K562 (cell line): ENCODE data around the gene GBX1. TPM values are rescaled to one million over a fixed set of nuclear protein-coding genes. Genes with fewer than 3 reads are reported as not detected.
A peak's percentile ranks its signal among the peaks of the same experiment; 100 is the strongest.

Experiments used
- ATF4 ChIP-seq: fragments of 450-650 bp; formaldehyde crosslinking; IDR thresholded peaks from 2 replicates; pipeline ENCODE4 v1.4.0; 2022; ENCODE audit warnings: mild to moderate bottlenecking, moderate library complexity
- CHCHD3 ChIP-seq: fragments of 250-450 bp; sonication (Bioruptor Pico); IDR thresholded peaks from 2 replicates; pipeline ENCODE4 v2.1.2; 2022; ENCODE audit warnings: mild to moderate bottlenecking
- FOXK2 ChIP-seq, 2 experiments: fragments of 450-650 bp; IDR thresholded peaks in 1 of 2; conservative IDR thresholded peaks in 1 of 2; 2 replicates each; pipeline ENCODE4 v1.6.1; 2016; ENCODE audit warnings: low read depth in 2 of 2, mild to moderate bottlenecking in 1 of 2
- LEF1 ChIP-seq: fragments of 450-650 bp; IDR thresholded peaks from 2 replicates; pipeline ENCODE4 v1.6.1; 2016; ENCODE audit warnings: mild to moderate bottlenecking
- MAZ ChIP-seq, 2 experiments: fragments of 450-650 bp in 1 of 2; sonication (generic) in 1 of 2; formaldehyde crosslinking; IDR thresholded peaks in 1 of 2; conservative IDR thresholded peaks in 1 of 2; 2 replicates each; pipeline versions ENCODE4 v1.4.0 to v1.5.0; 2020; ENCODE audit warnings: mild to moderate bottlenecking in 1 of 2, missing genetic modification reagents in 1 of 2
- MCM5 ChIP-seq: fragments of 450-650 bp; IDR thresholded peaks from 2 replicates; pipeline ENCODE4 v1.6.1; 2016; ENCODE audit warnings: low read depth
- SPI1 ChIP-seq: IDR thresholded peaks from 2 replicates; pipeline ENCODE4 v1.6.1; 2011; ENCODE audit warnings: low read depth, low read length, control low read depth, borderline replicate concordance
- TRIM24 ChIP-seq, 2 experiments: fragments of 450-650 bp; IDR thresholded peaks; 2 replicates each; pipeline ENCODE4 v1.6.1; 2016
- ZBED1 ChIP-seq: IDR thresholded peaks from 2 replicates; pipeline ENCODE4 v1.6.1; 2014
- ZBTB17 ChIP-seq: fragments of 450-650 bp; formaldehyde crosslinking; IDR thresholded peaks from 2 replicates; pipeline ENCODE4 v1.4.0; 2020; ENCODE audit warnings: mild to moderate bottlenecking
- ZBTB34 ChIP-seq: fragments of 250-450 bp; sonication (Bioruptor Pico); IDR thresholded peaks from 2 replicates; pipeline ENCODE4 v1.8.0; 2021; ENCODE audit warnings: mild to moderate bottlenecking, moderate library complexity
- ZNF408 ChIP-seq: fragments of 250-450 bp; sonication (Bioruptor Pico); IDR thresholded peaks from 2 replicates; pipeline ENCODE4 v1.4.0; 2020; ENCODE audit warnings: low read depth, mild to moderate bottlenecking, moderate library complexity
- ZNF592 ChIP-seq: fragments of 450-650 bp; IDR thresholded peaks from 2 replicates; pipeline ENCODE4 v1.6.1; 2017; ENCODE audit warnings: antibody characterized with exemption, mild to moderate bottlenecking
- ZNF740 ChIP-seq, 3 experiments: fragments of 200-800 bp in 1 of 3; sonication (Bioruptor generic) in 1 of 3; sonication (generic) in 1 of 3; formaldehyde crosslinking in 1 of 3; IDR thresholded peaks; 2 replicates each; pipeline versions ENCODE4 v1.6.1 to v1.8.0; 2016 to 2022; ENCODE audit warnings: mild to moderate bottlenecking in 2 of 3, missing compliant biosample characterization in 2 of 3, missing genetic modification characterization in 2 of 3, missing genetic modification reagents in 1 of 3
- polyA plus RNA-seq, 8 experiments: library from polyadenylated mRNA; depleted of rRNA in 4 of 8; stranded (reverse) in 5 of 8; unstranded in 3 of 8; fragments of >200 nt; fragmentation: Nextera tagmentation in 2 of 8; fragmentation: Illumina TruSeq in 1 of 8; extraction: Ambion mirVana in 2 of 8; extraction: Trizol in 1 of 8; gene quantifications; 2 replicates each; pipeline versions ENCODE4 v1.2.1 to v1.2.3, GENCODE V29; 2011 to 2014; ENCODE audit warnings: inconsistent platforms in 1 of 8, missing spikeins in 1 of 8
- total RNA-seq, 7 experiments: library from RNA; depleted of rRNA in 6 of 7; stranded (reverse); fragments of >200 nt in 6 of 7; fragmentation: Illumina TruSeq in 2 of 7; extraction: Trizol in 2 of 7; gene quantifications; 2 replicates each; pipeline versions ENCODE4 v1.2.1 to v1.2.3, GENCODE V29; 2011 to 2021; ENCODE audit warnings: low replicate concordance in 1 of 7
- TF ChIP-seq, protein P1 (sequence below): fragments of 450-650 bp; formaldehyde crosslinking; conservative IDR thresholded peaks from 2 replicates; pipeline ENCODE4 v1.4.0; 2022; ENCODE audit warnings: mild to moderate bottlenecking, missing genetic modification characterization
- TF ChIP-seq, protein P2 (sequence below): IDR thresholded peaks from 2 replicates; pipeline ENCODE4 v1.6.1; 2016; ENCODE audit warnings: missing genetic modification characterization, missing compliant biosample characterization

Gene GBX1
- total and polyA plus RNA-seq, 9 of the 15 experiments (the other 6 are each of a cell fraction or from before 2014, with no cell fraction given) = not detected

- TF ChIP-seq, protein P1, sequence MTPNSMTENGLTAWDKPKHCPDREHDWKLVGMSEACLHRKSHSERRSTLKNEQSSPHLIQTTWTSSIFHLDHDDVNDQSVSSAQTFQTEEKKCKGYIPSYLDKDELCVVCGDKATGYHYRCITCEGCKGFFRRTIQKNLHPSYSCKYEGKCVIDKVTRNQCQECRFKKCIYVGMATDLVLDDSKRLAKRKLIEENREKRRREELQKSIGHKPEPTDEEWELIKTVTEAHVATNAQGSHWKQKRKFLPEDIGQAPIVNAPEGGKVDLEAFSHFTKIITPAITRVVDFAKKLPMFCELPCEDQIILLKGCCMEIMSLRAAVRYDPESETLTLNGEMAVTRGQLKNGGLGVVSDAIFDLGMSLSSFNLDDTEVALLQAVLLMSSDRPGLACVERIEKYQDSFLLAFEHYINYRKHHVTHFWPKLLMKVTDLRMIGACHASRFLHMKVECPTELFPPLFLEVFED (CRISPR knock-in tag) = no peak
- TF ChIP-seq TRIM24 (IDR thresholded peaks at IDR 0.05) (no peak), LEF1 (no peak), MAZ (CRISPR knock-in tag; conservative IDR thresholded peaks at IDR 0.05 in 1 of 2, IDR thresholded peaks at IDR 0.05 in 1 of 2) (no peak), MCM5 (no peak), ZBED1 (no peak), SPI1 (no peak), ZNF740 (CRISPR knock-in tag; IDR thresholded peaks at IDR 0.05) (no peak), ZNF740 (tag; IDR thresholded peaks at IDR 0.05) (no peak), ZNF408 (no peak), ZNF592 (0 out of 2 replicates have a peak, but pooled peaks have one; percentile 35), ATF4 (CRISPR knock-in tag) (no peak), ZBTB17 (0 out of 2 replicates have a peak, but pooled peaks have one; percentile 23), CHCHD3 (no peak), FOXK2 (conservative IDR thresholded peaks at IDR 0.05 in 1 of 2, IDR thresholded peaks at IDR 0.05 in 1 of 2; ENCODE audit: low read depth in 2 of 2) (no peak), ZBTB34 (CRISPR knock-in tag) (no peak)
- TF ChIP-seq, protein P2, sequence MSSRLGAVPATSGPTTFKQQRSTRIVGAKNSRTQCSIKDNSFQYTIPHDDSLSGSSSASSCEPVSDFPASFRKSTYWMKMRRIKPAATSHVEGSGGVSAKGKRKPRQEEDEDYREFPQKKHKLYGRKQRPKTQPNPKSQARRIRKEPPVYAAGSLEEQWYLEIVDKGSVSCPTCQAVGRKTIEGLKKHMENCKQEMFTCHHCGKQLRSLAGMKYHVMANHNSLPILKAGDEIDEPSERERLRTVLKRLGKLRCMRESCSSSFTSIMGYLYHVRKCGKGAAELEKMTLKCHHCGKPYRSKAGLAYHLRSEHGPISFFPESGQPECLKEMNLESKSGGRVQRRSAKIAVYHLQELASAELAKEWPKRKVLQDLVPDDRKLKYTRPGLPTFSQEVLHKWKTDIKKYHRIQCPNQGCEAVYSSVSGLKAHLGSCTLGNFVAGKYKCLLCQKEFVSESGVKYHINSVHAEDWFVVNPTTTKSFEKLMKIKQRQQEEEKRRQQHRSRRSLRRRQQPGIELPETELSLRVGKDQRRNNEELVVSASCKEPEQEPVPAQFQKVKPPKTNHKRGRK (tag) = no peak
Observed at GRCh38 chr7:151114151-151115090, 53.1 kb downstream of the GBX1 start (continued).
